Measurements from ENCODE around the gene CRTC1. TPM values are rescaled to one million over a fixed set of nuclear protein-coding genes. Genes with fewer than 3 reads are reported as not detected.

The CRTC1 gene
- total and polyA plus RNA-seq, 2 of the 13 experiments (the other 11 are each of a cell fraction or from before 2014, with no cell fraction given) = 2.0 to 2.7 TPM

DNA sequence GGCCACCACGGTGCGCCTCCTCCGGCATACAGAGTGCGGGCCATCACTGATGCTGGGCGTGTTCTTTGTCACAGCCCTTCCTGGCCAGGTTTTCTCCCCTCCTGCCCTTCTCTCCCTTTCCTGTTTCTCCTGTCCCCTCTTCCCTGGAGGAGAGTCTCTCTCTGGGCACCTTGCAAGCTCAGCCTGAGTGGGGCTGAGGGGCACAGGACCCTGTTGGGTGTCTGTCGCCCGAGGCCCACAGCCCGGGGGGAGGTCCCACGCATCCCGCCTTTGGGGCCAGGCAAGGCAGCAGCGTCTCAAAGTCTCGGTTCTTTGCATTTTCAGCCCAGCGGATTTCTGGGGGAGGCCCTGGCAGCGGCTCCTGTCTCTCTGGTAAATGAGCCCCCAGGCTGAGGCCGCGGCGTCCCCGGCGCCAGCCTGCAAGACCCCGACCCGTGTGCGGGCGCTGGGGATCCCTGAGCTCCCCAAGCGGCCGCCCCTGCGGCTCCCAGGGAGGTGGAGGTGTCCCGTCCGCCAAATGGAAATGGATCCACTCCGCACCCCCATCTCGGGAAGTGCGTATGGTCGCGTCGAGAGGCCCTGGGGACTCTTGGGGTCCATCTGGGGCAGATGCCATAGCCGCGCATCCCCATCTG is 60.4 kb downstream of the CRTC1 start (continued):
- TF ChIP-seq, protein P1, sequence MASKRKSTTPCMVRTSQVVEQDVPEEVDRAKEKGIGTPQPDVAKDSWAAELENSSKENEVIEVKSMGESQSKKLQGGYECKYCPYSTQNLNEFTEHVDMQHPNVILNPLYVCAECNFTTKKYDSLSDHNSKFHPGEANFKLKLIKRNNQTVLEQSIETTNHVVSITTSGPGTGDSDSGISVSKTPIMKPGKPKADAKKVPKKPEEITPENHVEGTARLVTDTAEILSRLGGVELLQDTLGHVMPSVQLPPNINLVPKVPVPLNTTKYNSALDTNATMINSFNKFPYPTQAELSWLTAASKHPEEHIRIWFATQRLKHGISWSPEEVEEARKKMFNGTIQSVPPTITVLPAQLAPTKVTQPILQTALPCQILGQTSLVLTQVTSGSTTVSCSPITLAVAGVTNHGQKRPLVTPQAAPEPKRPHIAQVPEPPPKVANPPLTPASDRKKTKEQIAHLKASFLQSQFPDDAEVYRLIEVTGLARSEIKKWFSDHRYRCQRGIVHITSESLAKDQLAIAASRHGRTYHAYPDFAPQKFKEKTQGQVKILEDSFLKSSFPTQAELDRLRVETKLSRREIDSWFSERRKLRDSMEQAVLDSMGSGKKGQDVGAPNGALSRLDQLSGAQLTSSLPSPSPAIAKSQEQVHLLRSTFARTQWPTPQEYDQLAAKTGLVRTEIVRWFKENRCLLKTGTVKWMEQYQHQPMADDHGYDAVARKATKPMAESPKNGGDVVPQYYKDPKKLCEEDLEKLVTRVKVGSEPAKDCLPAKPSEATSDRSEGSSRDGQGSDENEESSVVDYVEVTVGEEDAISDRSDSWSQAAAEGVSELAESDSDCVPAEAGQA (IDR thresholded peaks at IDR 0.05; ENCODE audit: low read depth) = no peak
- TF ChIP-seq, protein P1 (CRISPR knock-in tag; IDR thresholded peaks at IDR 0.05; ENCODE audit: borderline replicate concordance) = no peak

DNA sequence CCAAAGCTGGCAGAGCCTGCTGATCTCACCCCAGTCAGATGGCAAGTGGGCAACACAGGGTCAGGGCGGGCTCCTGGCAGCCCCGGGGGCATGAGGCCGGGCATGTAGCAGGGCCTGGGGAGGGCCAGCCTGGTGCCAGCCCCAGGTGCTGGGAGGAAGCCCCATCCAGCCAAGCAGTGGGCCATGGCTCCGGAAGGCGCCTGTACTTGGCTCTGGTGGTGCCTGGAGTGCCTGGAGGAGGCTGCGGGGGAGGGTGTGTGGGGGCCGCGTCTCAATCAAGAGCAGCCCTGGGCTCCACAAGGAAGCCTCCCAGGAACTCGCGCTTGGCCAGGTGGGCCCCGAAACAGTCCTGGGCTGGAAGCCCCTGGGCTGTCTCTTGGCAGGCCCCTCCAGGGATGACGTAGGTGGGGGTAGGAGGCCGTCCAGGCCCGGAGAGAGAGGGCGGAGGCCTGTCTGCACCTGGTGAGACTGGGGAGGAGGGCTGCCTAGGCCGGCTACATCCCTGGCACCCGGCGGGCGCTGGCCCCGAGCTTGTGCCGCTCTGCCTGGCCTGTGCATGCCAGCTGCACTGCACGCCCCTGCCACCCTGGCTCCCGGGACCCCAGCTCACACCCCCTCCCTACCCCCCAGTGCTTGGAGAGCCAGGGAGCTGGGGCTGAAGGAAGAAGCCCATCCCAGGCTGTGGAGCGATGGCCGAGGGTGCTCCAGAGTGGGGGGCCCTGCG is 61.7 kb downstream of the CRTC1 start:
- peaks cover 29% of the 10 kb centered on the region for H3K4me1 ChIP-seq (ENCODE audit: insufficient read depth, low read length)
- DNase-seq (ENCODE audit: low spot score) (no peak), FAIRE-seq (no peak), ATAC-seq (no peak)
- H3K27me3 ChIP-seq (ENCODE audit: control insufficient read depth in 1 of 2, insufficient read depth in 2 of 2, low read length in 2 of 2) = no peaks in the 10 kb centered on the region
- no peak overlapping the region for H3K9ac ChIP-seq (ENCODE audit: insufficient read depth, low read depth, low read length)
- H4K20me1 ChIP-seq (ENCODE audit: insufficient read depth, low read length) = no peaks in the 10 kb centered on the region
- H3K9me3 ChIP-seq (ENCODE audit: low read length) = no peaks in the 10 kb centered on the region
- H3K4me2 ChIP-seq (ENCODE audit: low read depth, low read length) = no peak overlapping the region
- in situ Hi-C loops (cut with HindIII; ENCODE audit: extremely low pct_ligation_motif_present, low pct_unique_long_range_greater_than_20kb) = no loop called here
- intact Hi-C loops (cut with micrococcal nuclease; ENCODE audit: unreplicated experiment) = no loop called here
- peaks cover 3% of the 10 kb centered on the region for H3K79me2 ChIP-seq (ENCODE audit: insufficient read depth, low read length)
- H3K4me3 ChIP-seq (replicated peaks in 1 of 3; ENCODE audit: insufficient read depth in 1 of 3, low read depth in 2 of 3, low read length in 3 of 3) = no peak overlapping the region
- ChIA-PET POLR2A (no interaction called here), CTCF (ENCODE audit: low intra/inter-chr PET ratio, low total read pairs) (no interaction called here)
- 100% methylated on average over 6 of the region's 26 CpGs for WGBS (ENCODE audit: low lambda C conversion rate)
- H3K36me3 ChIP-seq (replicated peaks in 1 of 2; ENCODE audit: control insufficient read depth in 1 of 2, insufficient read depth in 2 of 2, low read length in 2 of 2) = 0 out of 5 replicates have a peak, but pooled peaks cover 0 to 7% of the 10 kb centered on the region in 2 experiments
- H3K27ac ChIP-seq (ENCODE audit: extremely low read length, insufficient read depth, low read length) = no peak overlapping the region
- H2AFZ ChIP-seq (ENCODE audit: low read length) = no peak overlapping the region
- TF ChIP-seq PCBP1 (IDR thresholded peaks at IDR 0.05; ENCODE audit: borderline replicate concordance, low read depth, low read length) = no peak
- no peak for TF ChIP-seq ZNF616 (CRISPR knock-in tag; IDR thresholded peaks at IDR 0.05; ENCODE audit: low read depth)
- TF ChIP-seq NFYB (CRISPR knock-in tag; IDR thresholded peaks at IDR 0.05) = no peak
- TF ChIP-seq SNAPC2 (CRISPR knock-in tag; IDR thresholded peaks at IDR 0.05) = no peak
- TF ChIP-seq REL (CRISPR knock-in tag; conservative IDR thresholded peaks at IDR 0.05) = no peak
- TF ChIP-seq ZNF34 (CRISPR knock-in tag; IDR thresholded peaks at IDR 0.05; ENCODE audit: borderline replicate concordance) = no peak
- TF ChIP-seq, protein P2, sequence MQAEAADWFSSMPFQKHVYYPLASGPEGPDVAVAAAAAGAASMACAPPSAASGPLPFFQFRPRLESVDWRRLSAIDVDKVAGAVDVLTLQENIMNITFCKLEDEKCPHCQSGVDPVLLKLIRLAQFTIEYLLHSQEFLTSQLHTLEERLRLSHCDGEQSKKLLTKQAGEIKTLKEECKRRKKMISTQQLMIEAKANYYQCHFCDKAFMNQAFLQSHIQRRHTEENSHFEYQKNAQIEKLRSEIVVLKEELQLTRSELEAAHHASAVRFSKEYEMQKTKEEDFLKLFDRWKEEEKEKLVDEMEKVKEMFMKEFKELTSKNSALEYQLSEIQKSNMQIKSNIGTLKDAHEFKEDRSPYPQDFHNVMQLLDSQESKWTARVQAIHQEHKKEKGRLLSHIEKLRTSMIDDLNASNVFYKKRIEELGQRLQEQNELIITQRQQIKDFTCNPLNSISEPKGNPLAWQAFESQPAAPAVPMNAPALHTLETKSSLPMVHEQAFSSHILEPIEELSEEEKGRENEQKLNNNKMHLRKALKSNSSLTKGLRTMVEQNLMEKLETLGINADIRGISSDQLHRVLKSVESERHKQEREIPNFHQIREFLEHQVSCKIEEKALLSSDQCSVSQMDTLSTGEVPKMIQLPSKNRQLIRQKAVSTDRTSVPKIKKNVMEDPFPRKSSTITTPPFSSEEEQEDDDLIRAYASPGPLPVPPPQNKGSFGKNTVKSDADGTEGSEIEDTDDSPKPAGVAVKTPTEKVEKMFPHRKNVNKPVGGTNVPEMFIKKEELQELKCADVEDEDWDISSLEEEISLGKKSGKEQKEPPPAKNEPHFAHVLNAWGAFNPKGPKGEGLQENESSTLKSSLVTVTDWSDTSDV (CRISPR knock-in tag; IDR thresholded peaks at IDR 0.05) = no peak
- TF ChIP-seq RELA (CRISPR knock-in tag; IDR thresholded peaks at IDR 0.05) = no peak
- no TSS peak for BruUV-seq (replicated peaks)

Data from HepG2 (cell line).